ENCODE results near the gene HYCC2. TPM values are rescaled to one million over a fixed set of nuclear protein-coding genes. Genes with fewer than 3 reads are reported as not detected.
"Not testable (repeated sequence)": the region's sequence is repeated elsewhere in the genome, so short reads cannot be mapped to it uniquely, and the experiment has no call there.

Gene HYCC2
- total RNA-seq, 2 experiments from 2014 or later = 37.0 to 40.5 TPM

- POLR2A ChIA-PET = interaction anchor here (1.6 kb wide), 1 partner anchor 8 kb away, joined by 7 read pairs; the partner anchor contains the start of gene CFLAR
- Mint-ChIP-seq H3K27me3 (no peaks in the 10 kb centered on the region), H3K4me1 (peaks cover 2% of the 10 kb centered on the region), H3K9me3 (no peaks in the 10 kb centered on the region), H3K36me3 (peaks cover 3% of the 10 kb centered on the region), H3K27ac (no peak overlapping the region), H3K4me3 (no peak overlapping the region)
- DNase-seq (no peak), ATAC-seq (ENCODE audit: low read depth) (no peak)
These were observed 36.9 kb upstream of the HYCC2 start for GRCh38 chr2:201108341-201108740.

DNA sequence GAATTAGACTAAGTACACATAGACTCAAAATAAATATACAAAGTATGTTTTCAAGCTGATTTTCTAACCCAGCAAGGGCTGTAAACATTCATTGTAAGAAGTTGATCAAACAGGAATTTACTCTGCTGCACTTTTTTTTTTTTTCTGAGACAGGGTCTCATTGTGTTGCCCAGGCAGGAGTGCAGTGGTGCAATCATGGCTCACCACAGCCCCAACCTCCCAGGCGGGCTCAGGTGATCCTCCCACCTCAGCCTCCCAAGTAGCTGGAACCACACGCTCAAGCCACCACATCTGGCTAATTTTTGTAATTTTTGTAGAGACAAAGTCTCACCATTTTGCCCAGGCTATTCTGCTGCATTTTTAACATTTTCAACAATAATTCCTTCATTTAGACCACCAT lies 36.2 kb upstream of the HYCC2 start:
- H3K27me3 Mint-ChIP-seq = no peaks in the 10 kb centered on the region
- POLR2A ChIA-PET = interaction anchor here (0.7 to 1.6 kb wide), 3 partner anchors 9 to 75 kb away, joined by 3 to 7 read pairs (median 3); partner anchors contain the start of gene CFLAR
- ATAC-seq (ENCODE audit: low read depth) = no peak

GRCh38 chr2:201105759-201106158 lies 34.3 kb upstream of the HYCC2 start:
- H3K27ac Mint-ChIP-seq = no peak overlapping the region
- no peak overlapping the region for H3K4me3 Mint-ChIP-seq
- no peaks in the 10 kb centered on the region for H3K9me3 Mint-ChIP-seq
- ATAC-seq (ENCODE audit: low read depth) (no peak), DNase-seq (no peak)
- no peaks in the 10 kb centered on the region for H3K27me3 Mint-ChIP-seq
- POLR2A ChIA-PET = no interaction called here
- H3K36me3 Mint-ChIP-seq = peaks cover 3% of the 10 kb centered on the region
- peaks cover 2% of the 10 kb centered on the region for H3K4me1 Mint-ChIP-seq

More for the DNA sequence above, 36.2 kb upstream of the HYCC2 start:
- no peak for DNase-seq
- Mint-ChIP-seq H3K36me3 (peaks cover 3% of the 10 kb centered on the region), H3K27ac (no peak overlapping the region), H3K4me3 (no peak overlapping the region), H3K9me3 (no peaks in the 10 kb centered on the region), H3K4me1 (peaks cover 2% of the 10 kb centered on the region)

- H3K27ac Mint-ChIP-seq = no peak overlapping the region
- POLR2A ChIA-PET = interaction anchor here (0.5 to 1.2 kb wide), 5 partner anchors 13 to 272 kb away, joined by 3 to 5 read pairs (median 3); partner anchors contain the start of gene NIF3L1
- no peaks in the 10 kb centered on the region for H3K9me3 Mint-ChIP-seq
- DNase-seq (no peak), ATAC-seq (ENCODE audit: low read depth) (no peak)
- no peaks in the 10 kb centered on the region for H3K36me3 Mint-ChIP-seq
- H3K4me3 Mint-ChIP-seq = no peak overlapping the region
- H3K4me1 Mint-ChIP-seq = no peaks in the 10 kb centered on the region
- no peaks in the 10 kb centered on the region for H3K27me3 Mint-ChIP-seq
These were observed 29.0 kb upstream of the HYCC2 start for GRCh38 chr2:201100497-201100896.

- ATAC-seq (ENCODE audit: low read depth) = no peak
- H3K4me1 Mint-ChIP-seq = no peaks in the 10 kb centered on the region
- no peaks in the 10 kb centered on the region for H3K9me3 Mint-ChIP-seq
- no peak overlapping the region for H3K4me3 Mint-ChIP-seq
- POLR2A ChIA-PET = no interaction called here
- peaks cover 4% of the 10 kb centered on the region for H3K36me3 Mint-ChIP-seq
- H3K27me3 Mint-ChIP-seq = no peaks in the 10 kb centered on the region
- H3K27ac Mint-ChIP-seq = no peak overlapping the region
- no peak for DNase-seq
These were observed 22.1 kb upstream of the HYCC2 start for GRCh38 chr2:201093573-201093972.

DNA sequence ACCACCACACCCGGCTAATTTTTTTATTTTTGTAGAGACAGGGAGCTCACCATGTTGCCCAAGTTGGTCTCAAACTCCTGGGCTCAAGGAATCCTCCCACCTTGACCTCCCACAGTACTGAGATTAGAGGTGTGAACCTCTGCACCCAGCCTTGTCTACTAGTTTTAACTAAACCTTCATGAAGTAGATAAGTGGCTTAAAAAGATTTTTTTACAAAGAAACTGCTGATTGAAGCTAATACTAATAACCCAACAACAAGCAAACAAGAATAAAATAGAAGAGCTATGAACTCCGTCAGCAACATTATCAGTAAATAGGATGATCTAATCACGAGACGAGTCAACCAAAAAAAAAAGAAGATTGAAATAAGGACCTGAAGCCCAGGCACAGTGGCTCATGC lies 19.1 kb upstream of the HYCC2 start:
- no peaks in the 10 kb centered on the region for H3K9me3 Mint-ChIP-seq
- POLR2A ChIA-PET = no interaction called here
- no peak overlapping the region for H3K4me3 Mint-ChIP-seq
- H3K27ac Mint-ChIP-seq = no peak overlapping the region
- no peak for DNase-seq
- H3K4me1 Mint-ChIP-seq = no peaks in the 10 kb centered on the region
- H3K36me3 Mint-ChIP-seq = peaks cover 17% of the 10 kb centered on the region
- ATAC-seq (ENCODE audit: low read depth) = no peak
- H3K27me3 Mint-ChIP-seq = no peaks in the 10 kb centered on the region

DNA sequence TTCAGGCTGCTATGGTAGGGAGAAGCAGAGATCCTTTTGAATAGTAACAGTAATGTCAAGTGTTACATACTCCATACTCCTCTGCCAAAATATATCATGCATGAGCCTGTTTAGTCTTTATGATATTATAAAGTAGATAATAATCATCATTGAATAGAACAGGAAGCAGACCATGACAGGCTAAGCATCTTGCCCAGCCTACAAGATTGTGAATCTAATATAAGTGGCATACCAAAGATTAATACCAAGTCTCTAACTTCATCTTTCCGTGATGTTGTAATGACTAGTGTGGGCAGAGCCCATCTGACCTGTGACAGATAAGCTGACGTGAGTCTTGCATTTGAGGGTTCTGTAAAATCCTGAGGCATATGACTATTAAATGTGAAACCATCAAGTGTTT lies 13.4 kb upstream of the HYCC2 start:
- POLR2A ChIA-PET = interaction anchor here (0.6 kb wide), 1 partner anchor 194 kb away, joined by 3 read pairs; no protein-coding TSS in a partner anchor
- H3K4me3 Mint-ChIP-seq = no peak overlapping the region
- no peaks in the 10 kb centered on the region for H3K4me1 Mint-ChIP-seq
- H3K27me3 Mint-ChIP-seq = no peaks in the 10 kb centered on the region
- H3K36me3 Mint-ChIP-seq = peaks cover 20% of the 10 kb centered on the region
- H3K27ac Mint-ChIP-seq = no peak overlapping the region
- no peak for DNase-seq
- H3K9me3 Mint-ChIP-seq = no peaks in the 10 kb centered on the region
- ATAC-seq (ENCODE audit: low read depth) = no peak

GRCh38 chr2:201074996-201075395 lies 3.5 kb upstream of the HYCC2 start:
- ATAC-seq (ENCODE audit: low read depth) = no peak
- POLR2A ChIA-PET = interaction anchor here (0.7 kb wide), 1 partner anchor 36 kb away, joined by 3 read pairs; no protein-coding TSS in a partner anchor

DNA sequence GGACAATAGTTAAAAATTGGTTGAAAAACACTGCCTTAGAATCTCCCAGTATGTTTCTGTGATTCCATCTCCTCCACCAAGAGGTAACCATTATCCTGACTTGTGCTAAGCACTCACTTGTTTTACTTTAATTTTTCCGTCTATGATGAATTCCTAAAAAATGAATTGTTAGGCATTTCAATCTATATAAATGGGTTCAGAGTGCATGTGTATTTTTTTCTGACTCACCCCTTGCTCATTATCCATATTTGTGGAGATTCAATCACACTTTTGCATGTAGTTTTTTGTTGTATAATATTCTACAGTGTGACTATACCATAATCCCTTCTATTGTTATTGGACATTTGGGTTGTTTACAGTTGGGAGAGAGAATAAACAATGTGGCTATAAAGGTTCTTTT lies 1.6 kb upstream of the HYCC2 start:
- ATAC-seq (ENCODE audit: low read depth) (no peak), DNase-seq (no peak)
- Mint-ChIP-seq H3K9me3 (no peaks in the 10 kb centered on the region), H3K27me3 (no peaks in the 10 kb centered on the region), H3K36me3 (no peaks in the 10 kb centered on the region), H3K4me1 (peaks cover 29% of the 10 kb centered on the region), H3K4me3 (peak overlapping the region; percentile 90), H3K27ac (peak overlapping the region; percentile 31)
- POLR2A ChIA-PET = interaction anchor here (1.1 to 3.9 kb wide), 2 partner anchors 44 to 47 kb away, joined by 11 to 35 read pairs; partner anchors contain the start of gene CFLAR

More at GRCh38 chr2:201074996-201075395, 3.5 kb upstream of the HYCC2 start:
- Mint-ChIP-seq H3K27ac (peak overlapping the region; percentile 24), H3K9me3 (no peaks in the 10 kb centered on the region), H3K4me1 (peaks cover 17% of the 10 kb centered on the region), H3K36me3 (peaks cover 2% of the 10 kb centered on the region), H3K27me3 (no peaks in the 10 kb centered on the region), H3K4me3 (peak overlapping the region; percentile 10)
- no peak for DNase-seq

DNA sequence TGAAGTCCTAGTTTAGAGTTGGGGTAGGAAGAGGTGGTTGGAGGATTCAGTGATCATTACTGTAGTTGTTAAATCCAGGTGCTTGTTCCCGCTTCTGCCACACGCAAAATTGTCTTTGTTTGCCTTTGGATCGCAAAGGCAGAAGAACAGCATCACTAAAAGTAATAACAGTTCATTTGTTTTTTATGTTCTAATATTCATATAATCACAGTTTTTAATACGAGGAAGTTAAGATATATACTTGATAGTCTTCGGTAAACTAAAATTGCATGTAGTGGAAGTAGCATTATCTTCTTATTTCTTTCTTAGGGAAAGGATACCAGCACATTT lies 695 bp upstream of the HYCC2 start:
- peak; percentile 1 for ATAC-seq (ENCODE audit: low read depth)
- no peak for DNase-seq
- Mint-ChIP-seq H3K27ac (peak overlapping the region; percentile 87), H3K4me1 (peaks cover 29% of the 10 kb centered on the region), H3K9me3 (no peaks in the 10 kb centered on the region), H3K4me3 (peak overlapping the region; percentile 90), H3K27me3 (no peaks in the 10 kb centered on the region), H3K36me3 (no peaks in the 10 kb centered on the region)
- POLR2A ChIA-PET = interaction anchor here (0.6 to 3.9 kb wide), 5 partner anchors 10 to 163 kb away, joined by 3 to 35 read pairs (median 8); partner anchors contain the start of gene CFLAR

DNA sequence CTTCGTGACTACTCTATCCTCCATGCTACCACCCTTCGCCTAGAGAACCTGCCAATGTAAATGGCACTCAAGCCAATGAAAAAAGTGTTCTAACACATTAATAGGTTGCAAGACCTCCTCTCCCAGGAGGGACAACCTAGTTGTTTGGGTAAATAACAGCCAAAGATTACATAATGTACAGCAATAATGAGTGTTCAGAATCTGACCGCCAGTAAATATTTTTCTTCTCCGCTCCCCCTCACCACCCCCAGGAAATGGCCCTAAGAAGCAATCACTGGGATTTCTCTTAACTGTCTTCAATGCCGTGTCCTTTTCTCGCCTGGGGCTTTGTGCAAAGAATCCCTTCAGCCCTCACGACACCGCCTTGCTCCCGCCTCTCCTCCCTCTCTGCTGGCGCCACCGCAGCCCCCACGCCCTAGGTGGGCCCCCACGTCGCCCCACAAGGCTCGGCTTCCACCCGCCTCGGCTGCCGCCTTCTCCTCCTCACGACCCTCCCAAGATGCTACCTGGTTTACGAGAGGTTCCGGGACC lies 458 bp downstream of the HYCC2 start:
- H3K27ac Mint-ChIP-seq = peak overlapping the region; percentile 87
- DNase-seq (no peak), ATAC-seq (ENCODE audit: low read depth) (peak; percentile 27)
- H3K4me1 Mint-ChIP-seq = peaks cover 33% of the 10 kb centered on the region
- H3K4me3 Mint-ChIP-seq = peak overlapping the region; percentile 90
- POLR2A ChIA-PET = interaction anchor here (0.7 to 4.3 kb wide), 8 partner anchors 46 to 220 kb away, joined by 3 to 35 read pairs (median 8); partner anchors contain the start of genes CFLAR, NIF3L1, ORC2 and PPIL3
- H3K27me3 Mint-ChIP-seq = no peaks in the 10 kb centered on the region
- no peaks in the 10 kb centered on the region for H3K36me3 Mint-ChIP-seq
- no peaks in the 10 kb centered on the region for H3K9me3 Mint-ChIP-seq

DNA sequence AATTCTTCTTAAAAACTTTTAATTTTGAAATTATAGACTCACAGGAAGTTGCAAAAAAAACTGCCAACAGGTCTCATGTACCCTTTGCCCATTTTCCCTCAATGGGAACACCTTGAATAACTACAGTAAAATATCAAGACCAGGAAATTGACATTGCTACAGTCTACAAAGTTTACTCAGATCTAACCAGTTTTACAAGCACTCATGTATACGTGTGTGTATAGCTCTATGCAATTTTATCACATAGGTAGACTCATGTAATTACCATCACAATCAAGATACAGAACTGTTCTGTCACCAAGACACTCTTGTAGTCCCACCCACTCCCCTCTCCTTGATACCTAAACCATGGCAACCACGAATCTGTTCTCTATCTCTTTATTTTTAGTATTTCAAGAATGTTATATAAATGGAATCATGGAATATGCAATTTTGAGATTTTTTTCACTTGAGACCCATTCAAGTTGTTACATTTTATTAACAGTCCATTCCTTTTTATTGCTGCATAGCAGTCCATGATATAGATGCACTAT lies 6.6 kb downstream of the HYCC2 start:
- POLR2A ChIA-PET = interaction anchor here (0.6 kb wide), 1 partner anchor 70 kb away, joined by 3 read pairs; no protein-coding TSS in a partner anchor
- H3K36me3 Mint-ChIP-seq = peaks cover 18% of the 10 kb centered on the region

DNA sequence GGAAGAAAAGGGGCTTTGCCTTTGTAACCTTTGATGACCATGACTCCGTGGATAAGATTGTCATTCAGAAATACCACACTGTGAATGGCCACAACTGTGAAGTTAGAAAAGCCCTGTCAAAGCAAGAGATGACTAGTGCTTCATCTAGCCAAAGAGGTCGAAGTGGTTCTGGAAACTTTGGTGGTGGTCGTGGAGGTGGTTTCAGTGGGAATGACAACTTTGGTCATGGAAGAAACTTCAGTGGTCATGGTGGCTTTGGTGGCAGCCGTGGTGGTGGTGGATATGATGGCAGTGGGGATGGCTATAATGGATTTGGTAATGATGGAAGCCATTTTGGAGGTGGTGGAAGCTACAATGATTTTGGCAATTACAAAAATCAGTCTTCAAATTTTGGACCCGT lies 8.0 kb downstream of the HYCC2 start:
- DNase-seq; H3K27me3 Mint-ChIP-seq; H3K9me3 Mint-ChIP-seq; POLR2A ChIA-PET; ATAC-seq (ENCODE audit: low read depth): not testable (repeated sequence)
- Mint-ChIP-seq H3K4me3 (peak overlapping the region; percentile 43), H3K4me1 (peaks cover 33% of the 10 kb centered on the region), H3K36me3 (peaks cover 26% of the 10 kb centered on the region), H3K27ac (peak overlapping the region; percentile 78)

More for the DNA sequence above, 6.6 kb downstream of the HYCC2 start:
- no peaks in the 10 kb centered on the region for H3K27me3 Mint-ChIP-seq
- H3K4me1 Mint-ChIP-seq = peaks cover 40% of the 10 kb centered on the region
- ATAC-seq (ENCODE audit: low read depth) (no peak), DNase-seq (no peak)
- no peaks in the 10 kb centered on the region for H3K9me3 Mint-ChIP-seq
- H3K27ac Mint-ChIP-seq = no peak overlapping the region
- H3K4me3 Mint-ChIP-seq = no peak overlapping the region
